Epidermal melanocyte (primary cell): ENCODE measurements around the gene MYH14.
"Not testable (repeated sequence)": the region's sequence is repeated elsewhere in the genome, so short reads cannot be mapped to it uniquely, and the experiment has no call there.

ENCODE experiments used
- DNase-seq: peaks from one replicate; pipeline ENCODE4 v3.0.0; 2011; ENCODE audit warnings: low spot score; ENCODE audit not compliant: insufficient read length

MYH14 gene

DNA sequence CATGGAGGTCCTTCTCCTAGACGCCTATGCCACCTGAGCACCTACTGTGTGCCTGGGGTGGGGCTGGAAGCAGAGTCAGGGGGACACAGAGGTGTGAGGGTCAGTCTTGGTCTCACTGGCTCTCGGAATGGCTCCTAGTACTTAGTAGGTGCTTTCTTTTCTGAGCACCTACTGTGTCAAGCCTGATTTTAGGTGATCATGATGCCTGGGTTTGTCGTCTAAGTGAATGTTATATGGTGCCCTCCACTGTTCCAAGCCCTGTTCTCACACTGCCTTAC lies 20.0 kb downstream of the MYH14 start:
- DNase-seq = no peak

DNA sequence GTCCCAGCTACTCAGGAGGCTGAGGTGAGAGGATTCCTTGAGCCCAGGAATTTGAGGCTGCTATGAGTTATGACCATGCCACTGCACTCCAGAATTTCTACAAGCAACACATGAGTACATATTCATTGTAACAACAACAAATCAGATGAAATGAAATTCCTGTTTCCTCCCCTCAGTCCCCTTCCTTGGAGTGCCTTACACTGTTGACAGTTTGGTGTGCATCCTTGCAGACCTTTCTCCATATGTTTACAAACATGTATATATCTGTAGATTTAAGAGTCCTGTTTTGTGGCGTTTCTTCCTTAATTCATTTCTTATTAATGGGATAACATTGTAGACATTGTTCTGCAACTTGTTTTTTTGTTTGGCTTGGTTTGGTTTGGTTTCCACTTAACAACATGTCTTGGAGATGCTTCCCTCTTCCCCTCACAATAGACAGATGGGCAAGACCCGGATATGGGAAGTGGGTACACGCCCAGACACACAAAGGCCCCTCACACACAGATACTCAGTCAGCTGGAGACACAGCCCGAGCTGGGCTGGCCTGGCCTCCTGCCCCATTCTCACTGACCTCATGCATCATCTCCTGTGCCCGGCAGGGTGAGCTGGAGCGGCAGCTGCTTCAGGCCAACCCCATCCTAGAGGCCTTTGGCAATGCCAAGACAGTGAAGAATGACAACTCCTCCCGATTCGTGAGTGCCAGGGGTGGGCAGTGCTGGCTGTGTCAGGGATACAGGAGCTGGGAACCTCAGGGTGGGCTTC lies 21.7 kb downstream of the MYH14 start:
- DNase-seq = no peak

DNA sequence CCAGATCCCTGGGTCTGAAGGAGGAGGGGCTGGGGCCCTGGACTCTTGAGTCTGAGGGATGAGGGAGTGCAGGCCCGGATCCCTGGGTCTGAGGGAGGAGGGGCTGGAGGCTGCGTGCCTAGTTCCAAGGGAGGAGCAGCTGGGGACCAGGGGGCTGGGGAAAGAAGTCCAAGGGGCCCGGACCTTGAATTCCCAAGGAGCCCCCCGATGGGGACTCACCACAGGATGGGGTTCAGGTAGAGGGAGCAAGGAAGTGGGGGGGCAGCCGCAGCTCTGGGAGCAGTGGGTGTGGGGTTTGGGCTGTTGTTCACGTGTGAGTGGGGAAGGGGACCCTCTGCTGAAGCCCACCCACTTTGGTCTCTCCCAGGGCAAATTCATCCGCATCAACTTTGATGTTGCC lies 23.1 kb downstream of the MYH14 start:
- DNase-seq = no peak

DNA sequence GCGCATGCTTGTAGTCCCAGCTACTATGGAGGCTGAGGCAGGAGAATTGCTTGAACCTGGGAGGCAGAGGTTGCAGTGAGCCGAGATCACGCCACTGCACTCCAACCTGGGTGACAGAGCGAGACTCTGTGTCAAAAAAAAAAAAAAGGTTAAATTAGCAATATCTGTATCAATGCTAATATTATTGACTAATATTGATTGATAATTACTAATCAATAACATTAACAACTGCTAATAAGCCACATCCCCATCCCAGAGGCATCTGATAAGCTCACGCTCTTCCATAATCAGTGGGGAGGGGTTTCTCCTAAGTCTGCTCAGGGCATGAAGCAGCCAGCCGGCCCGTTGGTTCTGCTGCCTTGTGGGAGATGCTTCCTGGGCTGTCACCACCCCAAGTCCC lies 24.7 kb downstream of the MYH14 start:
- DNase-seq = not testable (repeated sequence)

- DNase-seq = no peak
Observed at GRCh38 chr19:50230379-50231351, 27.2 kb downstream of the MYH14 start.

DNA sequence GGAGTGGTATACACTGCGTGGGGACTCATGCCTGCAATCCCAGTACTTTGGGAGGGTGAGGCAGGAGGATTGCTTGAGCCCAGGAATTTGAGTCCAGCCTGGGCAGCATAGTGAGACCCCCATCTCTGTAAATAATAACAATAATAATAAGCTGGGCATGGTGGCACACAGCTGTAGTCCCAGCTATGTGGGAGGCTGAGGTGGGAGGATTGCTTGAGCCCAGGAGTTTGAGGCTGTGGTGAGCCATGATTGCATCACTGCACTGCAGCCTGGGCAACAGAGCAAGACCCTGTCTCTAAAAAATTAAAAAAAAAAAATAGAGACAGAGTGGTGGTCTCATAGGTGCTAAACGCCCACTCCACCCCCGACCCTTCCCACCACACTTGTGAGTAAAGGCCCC lies 28.0 kb downstream of the MYH14 start:
- not testable (repeated sequence) for DNase-seq

DNA sequence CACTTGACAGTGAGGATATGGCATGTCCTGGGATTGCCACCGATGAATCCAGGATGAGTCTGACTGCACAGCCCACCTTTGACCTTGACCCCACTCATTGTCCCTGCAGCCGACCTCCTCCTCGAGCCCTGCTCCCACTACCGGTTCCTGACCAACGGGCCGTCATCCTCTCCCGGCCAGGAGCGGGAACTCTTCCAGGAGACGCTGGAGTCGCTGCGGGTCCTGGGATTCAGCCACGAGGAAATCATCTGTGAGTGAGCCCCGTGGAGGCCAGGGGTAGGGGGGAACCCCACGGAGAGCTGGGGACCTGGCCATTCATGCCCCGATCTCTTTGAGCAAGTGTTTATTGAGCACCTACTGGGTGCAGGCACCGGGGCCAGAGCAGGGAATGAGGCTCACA lies 28.4 kb downstream of the MYH14 start:
- no peak for DNase-seq

DNA sequence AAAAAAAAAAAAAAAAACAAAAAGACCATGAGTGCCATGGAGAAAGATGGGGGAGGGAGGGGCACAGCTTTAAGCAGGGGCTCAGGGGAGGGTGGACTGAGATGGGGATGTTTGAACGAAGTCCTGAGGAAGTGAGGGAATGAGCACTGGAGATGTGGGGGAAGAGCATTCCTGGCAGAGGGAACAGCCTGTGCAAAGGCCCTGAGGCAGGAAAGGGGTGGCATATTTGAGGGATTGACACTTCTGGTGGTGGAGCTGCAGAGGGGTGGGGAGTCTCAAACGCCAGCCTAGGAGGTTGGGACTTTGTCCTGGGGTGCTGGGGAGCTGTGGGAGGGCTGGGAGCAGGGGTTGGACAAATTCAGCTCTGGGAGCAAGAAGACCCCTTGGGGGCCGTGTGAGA lies 29.2 kb downstream of the MYH14 start:
- DNase-seq = no peak

GRCh38 chr19:50233308-50233910 lies 30.0 kb downstream of the MYH14 start:
- DNase-seq = no peak

- not testable (repeated sequence) for DNase-seq
Observed at GRCh38 chr19:50237493-50237892, 34.1 kb downstream of the MYH14 start.

- no peak for DNase-seq
Observed at GRCh38 chr19:50238043-50238442, 34.6 kb downstream of the MYH14 start.

GRCh38 chr19:50239921-50240590 lies 36.6 kb downstream of the MYH14 start:
- no peak for DNase-seq

DNA sequence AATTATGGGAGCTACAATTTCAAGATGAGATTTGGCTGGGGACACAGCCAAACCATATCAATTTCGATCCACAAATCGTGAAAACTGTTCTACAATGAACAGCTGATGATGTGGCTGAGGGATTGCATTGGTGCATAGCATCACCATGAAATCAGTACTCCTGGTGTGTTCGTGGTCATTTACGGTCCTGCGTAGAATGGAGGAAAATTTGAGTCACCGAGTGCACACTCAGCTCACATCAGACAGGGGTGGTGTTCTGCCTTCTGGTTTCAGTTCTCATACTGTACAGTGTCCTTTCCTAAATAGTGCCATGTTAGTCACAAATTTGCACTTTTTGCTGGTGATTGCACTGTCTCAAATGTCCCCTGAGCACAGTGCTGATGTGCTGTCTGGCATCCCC lies 39.2 kb downstream of the MYH14 start:
- DNase-seq = no peak

GRCh38 chr19:50244695-50245094 lies 41.3 kb downstream of the MYH14 start:
- no peak for DNase-seq

- DNase-seq = no peak
Observed at GRCh38 chr19:50248413-50248812, 45.0 kb downstream of the MYH14 start.

GRCh38 chr19:50248826-50249225 lies 45.4 kb downstream of the MYH14 start:
- DNase-seq = no peak

DNA sequence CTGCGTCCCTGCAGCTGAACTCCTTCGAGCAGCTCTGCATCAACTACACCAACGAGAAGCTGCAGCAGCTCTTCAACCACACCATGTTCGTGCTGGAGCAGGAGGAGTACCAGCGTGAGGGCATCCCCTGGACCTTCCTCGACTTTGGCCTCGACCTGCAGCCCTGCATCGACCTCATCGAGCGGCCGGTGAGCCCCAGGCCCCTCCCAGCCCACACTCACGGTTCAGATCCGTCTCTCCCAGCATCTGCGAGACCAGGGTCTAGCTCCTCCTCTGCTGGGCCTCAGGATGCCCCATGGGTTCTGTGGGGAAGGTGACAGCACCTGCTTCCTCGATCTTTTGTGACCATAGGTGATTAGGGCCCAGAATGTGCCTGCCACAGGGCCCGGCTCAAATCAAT lies 46.2 kb downstream of the MYH14 start:
- DNase-seq = no peak

- no peak for DNase-seq
Observed at GRCh38 chr19:50250450-50251136, 47.2 kb downstream of the MYH14 start.

DNA sequence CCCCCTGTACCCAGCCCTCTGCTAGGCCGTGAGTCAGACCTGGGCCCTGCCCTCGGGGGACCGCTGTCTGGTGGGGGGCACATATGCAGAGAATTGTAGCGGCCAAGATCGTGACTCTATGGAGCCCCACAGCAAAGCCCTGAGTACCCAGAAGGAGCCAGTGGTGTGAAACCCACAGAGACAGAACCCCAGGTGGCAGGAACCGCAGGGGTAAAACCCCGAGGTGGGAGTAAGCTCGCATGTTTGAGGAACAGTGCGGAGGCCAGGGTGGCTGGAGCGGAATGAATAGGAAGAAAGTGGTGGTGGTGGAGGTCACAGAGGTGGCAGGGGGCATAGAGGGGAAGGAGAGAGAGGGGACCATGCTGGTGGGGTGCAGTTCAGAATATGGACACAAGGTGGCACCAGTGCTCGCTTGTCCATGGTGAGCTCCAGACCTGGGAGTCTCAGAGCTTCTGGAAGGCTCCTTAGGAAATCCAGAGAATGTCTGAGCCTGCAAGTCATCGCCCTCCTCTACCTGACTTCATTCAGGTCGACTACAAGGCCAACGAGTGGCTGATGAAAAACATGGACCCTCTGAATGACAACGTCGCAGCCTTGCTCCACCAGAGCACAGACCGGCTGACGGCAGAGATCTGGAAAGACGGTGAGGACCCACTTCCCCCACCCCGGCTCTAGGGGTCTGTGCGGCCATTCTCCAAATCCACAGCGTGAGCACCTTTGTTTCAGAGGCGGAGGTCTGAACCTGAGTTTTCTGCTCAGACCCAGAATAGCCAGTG lies 48.9 kb downstream of the MYH14 start:
- DNase-seq = no peak

GRCh38 chr19:50252887-50253268 lies 49.5 kb downstream of the MYH14 start:
- no peak for DNase-seq
